Spleen (tissue), 11 donors: Measurements from ENCODE around the gene HACD2. TPM values are rescaled to one million over a fixed set of nuclear protein-coding genes. Genes with fewer than 3 reads are reported as not detected.

Source experiments
- DNase-seq: peaks from one replicate; pipeline ENCODE4 v3.0.0-alpha.2; 2020
- H3K27ac ChIP-seq, 8 donors: fragments of 200-600 bp; sonication (generic) in 7 of 8; 1 replicate in 4 of 8; 2 replicates in 4 of 8; pipeline versions ENCODE4 v1.5.0 to v1.8.0; 2016 to 2021; ENCODE audit warnings: inconsistent platforms in 4 of 8, mild to moderate bottlenecking in 4 of 8, moderate library complexity in 1 of 8
- H3K27me3 ChIP-seq, 7 donors: fragments of 200-600 bp; sonication (generic) in 6 of 7; replicated peaks in 1 of 7; 1 replicate in 4 of 7; 2 replicates in 3 of 7; pipeline versions ENCODE4 v1.5.0 to v1.8.0; 2016 to 2021; ENCODE audit warnings: inconsistent platforms in 3 of 7, mild to moderate bottlenecking in 1 of 7
- H3K36me3 ChIP-seq, 6 donors: fragments of 200-600 bp; sonication (generic) in 5 of 6; 1 replicate in 4 of 6; 2 replicates in 2 of 6; pipeline versions ENCODE4 v1.5.0 to v1.8.0; 2016 to 2021; ENCODE audit warnings: inconsistent platforms in 2 of 6
- H3K4me1 ChIP-seq, 6 donors: fragments of 200-600 bp; sonication (generic) in 5 of 6; 1 replicate in 3 of 6; 2 replicates in 3 of 6; pipeline versions ENCODE4 v1.5.0 to v1.8.0; 2016 to 2021; ENCODE audit warnings: inconsistent platforms in 3 of 6
- H3K4me3 ChIP-seq, 8 donors: fragments of 200-600 bp; sonication (generic) in 7 of 8; 1 replicate in 4 of 8; 2 replicates in 4 of 8; pipeline versions ENCODE4 v1.5.0 to v1.8.0; 2016 to 2021; ENCODE audit warnings: inconsistent platforms in 4 of 8, mild to moderate bottlenecking in 4 of 8, moderate library complexity in 2 of 8
- H3K9me3 ChIP-seq, 8 donors: fragments of 200-600 bp; sonication (generic) in 7 of 8; 1 replicate in 4 of 8; 2 replicates in 4 of 8; pipeline versions ENCODE4 v1.5.0 to v1.8.0; 2016 to 2021; ENCODE audit warnings: inconsistent platforms in 4 of 8
- CTCF ChIP-seq, 11 experiments: fragments of 200-600 bp in 7 of 11; fragments of 450-650 bp in 4 of 11; sonication (generic) in 4 of 11; IDR thresholded peaks in 8 of 11; conservative IDR thresholded peaks in 3 of 11; 1 replicate in 7 of 11; 2 replicates in 4 of 11; pipeline versions ENCODE4 v1.4.0 to v1.8.0; 2016 to 2021; ENCODE audit warnings: antibody characterized with exemption in 11 of 11, inconsistent platforms in 4 of 11, mild to moderate bottlenecking in 1 of 11
- POLR2A ChIP-seq, 3 donors: fragments of 450-650 bp; IDR thresholded peaks; one replicate each; pipeline ENCODE4 v1.5.1; 2017; ENCODE audit warnings: antibody characterized with exemption in 3 of 3, mild to moderate bottlenecking in 1 of 3
- POLR2AphosphoS5 ChIP-seq, 3 donors: sonication (generic); formaldehyde crosslinking; IDR thresholded peaks; one replicate each; pipeline ENCODE4 v1.5.1; 2017; ENCODE audit warnings: antibody characterized with exemption in 3 of 3
- WGBS, 5 donors: extraction: QIAGEN DNeasy Blood & Tissue Kit in 3 of 5; methylation state at CpG; one replicate each; pipeline versions ENCODE4 v1.1.5 to v1.1.7; 2013 to 2018; 5-methylcytosine and 5-hydroxymethylcytosine counted together
- intact Hi-C: fragments of 100-400 bp; cut with DNase I; formaldehyde crosslinking; loops from one replicate; pipeline ENCODE4 v1.15.0; 2023; ENCODE audit warnings: low total_unique reads
- polyA plus RNA-seq, 3 donors: library from polyadenylated mRNA; stranded (reverse); fragments of 200-250 nt; gene quantifications; one replicate each; pipeline ENCODE4 v1.2.1, GENCODE V29; 2013
- total RNA-seq, 7 donors: library from RNA; depleted of rRNA in 3 of 7; stranded (reverse); fragments of >200 nt in 3 of 7; fragmentation: NEBNext Ultra II Directional in 4 of 7; extraction: Animal tissue kit (Norgen Biotek cat#: 25700) in 4 of 7; gene quantifications; one replicate each; pipeline versions ENCODE4 v1.1.0 to v1.2.1, GENCODE V29; 2016 to 2021
- donor health status: healthy with polysubstance abuse.
- donor health status: DM: no; HTN: no; CAD: no; lungs with moderate emphysema.
- donor health status: DM: no; HTN: no; CAD: no.
- donor health status: Bipolar disorder and iron deficiency.
- donor health status: healthy.
- donor health status: DM: no; HTN: no; CAD: no.
- donor health status: DM: yes; HTN: yes; CAD: no.

Gene HACD2
- total and polyA plus RNA-seq, 10 donors = 6.0 to 26.6 (median 18.9) TPM

- intact Hi-C loops = no loop called here
- no peak for TF ChIP-seq POLR2A (IDR thresholded peaks at IDR 0.05)
- no peak for TF ChIP-seq CTCF (IDR thresholded peaks at IDR 0.05 in 8 of 11, conservative IDR thresholded peaks at IDR 0.05 in 3 of 11)
- TF ChIP-seq POLR2AphosphoS5 (IDR thresholded peaks at IDR 0.05) = no peak
- DNase-seq = peak; percentile 51
These were observed 101.7 kb downstream of the HACD2 start for GRCh38 chr3:123483146-123483545.

DNA sequence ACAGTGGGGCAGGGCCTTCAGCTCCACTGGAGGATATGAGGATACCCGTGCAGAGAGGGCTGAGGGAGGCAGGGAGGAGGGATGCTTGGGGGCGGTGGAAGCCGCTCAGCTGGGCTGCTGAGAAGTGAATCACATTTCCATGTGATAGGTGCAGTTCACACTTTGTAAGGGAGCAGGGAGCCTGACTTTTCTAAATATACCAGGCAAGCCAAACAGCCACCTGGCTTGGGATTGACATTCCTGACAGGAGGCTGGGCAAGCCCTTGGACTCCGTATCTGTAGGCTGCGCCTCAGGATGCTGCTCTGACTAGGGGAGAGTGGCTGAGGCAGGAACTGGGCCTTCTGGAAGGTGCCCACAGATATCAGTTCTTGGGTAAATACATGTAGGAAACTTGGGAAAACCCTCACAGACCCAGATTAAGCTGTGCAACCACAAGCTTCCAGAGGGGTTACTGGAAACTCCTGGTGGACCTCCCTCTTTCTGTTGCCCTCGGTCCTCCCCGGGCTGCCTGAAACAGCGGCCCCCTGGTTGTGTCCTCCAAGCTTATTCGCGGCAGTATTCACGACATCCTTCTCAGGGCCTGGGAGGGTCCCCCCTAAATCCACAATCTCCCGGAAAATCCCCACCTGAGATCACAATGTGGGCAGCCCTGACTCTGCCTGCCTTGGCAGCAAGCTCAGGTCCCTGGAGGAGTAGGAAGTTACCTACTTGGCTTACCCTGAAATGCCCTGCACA, 103.0 kb downstream of the HACD2 start:
- TF ChIP-seq POLR2A (IDR thresholded peaks at IDR 0.05) (no peak), POLR2AphosphoS5 (IDR thresholded peaks at IDR 0.05) (no peak), CTCF (IDR thresholded peaks at IDR 0.05 in 8 of 11, conservative IDR thresholded peaks at IDR 0.05 in 3 of 11) (no peak)
- WGBS, 5 donors = 89 to 97% (median 92%) methylated on average over 12 of the region's 12 CpGs

More at GRCh38 chr3:123483146-123483545, 101.7 kb downstream of the HACD2 start:
- peaks cover 0 to 5% (median 0%) of the 10 kb centered on the region in 6 donors for H3K4me1 ChIP-seq
- H3K27ac ChIP-seq = no peak overlapping the region
- H3K27me3 ChIP-seq = peaks cover 0 to 12% (median 0%) of the 10 kb centered on the region in 7 donors
- H3K9me3 ChIP-seq = no peaks in the 10 kb centered on the region
- no peak overlapping the region for H3K4me3 ChIP-seq
- H3K36me3 ChIP-seq = no peaks in the 10 kb centered on the region
- WGBS, 5 donors = 90 to 97% (median 93%) methylated on average over 5 to 6 of the region's 6 CpGs

DNA sequence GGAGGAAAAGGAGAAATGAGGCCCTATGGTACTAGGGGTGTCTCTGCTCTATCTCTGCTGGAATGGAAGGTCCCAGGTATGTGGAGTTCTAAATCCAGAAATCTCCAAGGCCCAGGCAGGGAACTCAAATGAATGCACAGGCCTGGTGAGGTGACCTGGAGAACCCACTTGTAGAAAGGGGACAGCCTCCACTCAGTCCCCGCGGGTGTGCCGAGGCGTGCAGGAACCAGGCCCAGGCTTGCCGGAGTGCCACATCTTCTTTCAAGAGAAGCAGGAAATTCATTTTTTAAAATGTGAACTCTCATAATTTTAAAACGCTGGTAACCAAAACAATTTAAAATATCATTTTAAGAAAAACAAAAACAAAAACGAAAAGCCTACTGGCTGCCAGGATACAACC, 103.8 kb downstream of the HACD2 start:
- Histone ChIP-seq H3K27me3 (peaks cover 0 to 19% (median 0%) of the 10 kb centered on the region in 7 donors), H3K4me1 (peaks cover 0 to 5% (median 0%) of the 10 kb centered on the region in 6 donors), H3K27ac (no peak overlapping the region), H3K36me3 (no peaks in the 10 kb centered on the region), H3K9me3 (no peaks in the 10 kb centered on the region), H3K4me3 (no peak overlapping the region)
- WGBS, 5 donors = 86 to 91% (median 90%) methylated on average over 7 of the region's 7 CpGs
- DNase-seq = peak; percentile 49
- intact Hi-C loops = no loop called here
- TF ChIP-seq CTCF (IDR thresholded peaks at IDR 0.05 in 8 of 11, conservative IDR thresholded peaks at IDR 0.05 in 3 of 11) (no peak), POLR2A (IDR thresholded peaks at IDR 0.05) (no peak), POLR2AphosphoS5 (IDR thresholded peaks at IDR 0.05) (no peak)

More for the DNA sequence above, 103.0 kb downstream of the HACD2 start:
- Histone ChIP-seq H3K4me3 (no peak overlapping the region), H3K27ac (no peak overlapping the region), H3K27me3 (peaks cover 0 to 13% (median 0%) of the 10 kb centered on the region in 7 donors), H3K9me3 (no peaks in the 10 kb centered on the region), H3K36me3 (no peaks in the 10 kb centered on the region), H3K4me1 (peaks cover 0 to 5% (median 0%) of the 10 kb centered on the region in 6 donors)
- peak; percentile 51 for DNase-seq
- intact Hi-C loops = no loop called here

DNA sequence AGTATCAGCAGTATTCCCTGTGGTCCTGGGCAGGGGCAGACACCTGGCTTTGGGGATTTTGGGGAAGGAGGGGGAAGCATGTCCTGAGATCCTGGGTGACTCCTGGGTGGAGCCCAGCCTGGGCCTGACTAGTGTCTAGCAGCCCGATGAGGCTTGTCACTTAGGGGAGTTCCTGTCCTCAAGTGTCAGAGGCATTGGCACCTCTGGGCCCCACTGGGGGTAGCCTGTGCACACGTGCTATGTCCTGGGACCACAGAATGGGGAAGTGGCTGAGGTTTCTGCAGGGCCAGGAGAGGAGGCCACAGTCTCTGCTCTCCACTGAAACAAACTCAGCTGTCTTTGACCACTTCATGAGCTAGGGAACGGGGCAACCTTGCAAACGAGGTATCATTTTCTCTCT, 104.4 kb downstream of the HACD2 start:
- DNase-seq = peak; percentile 68
- 29 to 54% (median 37%) methylated on average over 2 to 4 of the region's 4 CpGs for WGBS, 5 donors
- Histone ChIP-seq H3K27ac (no peak overlapping the region), H3K27me3 (peaks cover 0 to 25% (median 0%) of the 10 kb centered on the region in 7 donors), H3K4me3 (no peak overlapping the region), H3K9me3 (no peaks in the 10 kb centered on the region), H3K36me3 (no peaks in the 10 kb centered on the region), H3K4me1 (peaks cover 0 to 5% (median 0%) of the 10 kb centered on the region in 6 donors)
- intact Hi-C loops = no loop called here
- TF ChIP-seq CTCF (IDR thresholded peaks at IDR 0.05 in 8 of 11, conservative IDR thresholded peaks at IDR 0.05 in 3 of 11) = no peak
- TF ChIP-seq POLR2AphosphoS5 (IDR thresholded peaks at IDR 0.05) = no peak
- no peak for TF ChIP-seq POLR2A (IDR thresholded peaks at IDR 0.05)
